ENCODE results near the gene EMC9.

Gene EMC9

DNA sequence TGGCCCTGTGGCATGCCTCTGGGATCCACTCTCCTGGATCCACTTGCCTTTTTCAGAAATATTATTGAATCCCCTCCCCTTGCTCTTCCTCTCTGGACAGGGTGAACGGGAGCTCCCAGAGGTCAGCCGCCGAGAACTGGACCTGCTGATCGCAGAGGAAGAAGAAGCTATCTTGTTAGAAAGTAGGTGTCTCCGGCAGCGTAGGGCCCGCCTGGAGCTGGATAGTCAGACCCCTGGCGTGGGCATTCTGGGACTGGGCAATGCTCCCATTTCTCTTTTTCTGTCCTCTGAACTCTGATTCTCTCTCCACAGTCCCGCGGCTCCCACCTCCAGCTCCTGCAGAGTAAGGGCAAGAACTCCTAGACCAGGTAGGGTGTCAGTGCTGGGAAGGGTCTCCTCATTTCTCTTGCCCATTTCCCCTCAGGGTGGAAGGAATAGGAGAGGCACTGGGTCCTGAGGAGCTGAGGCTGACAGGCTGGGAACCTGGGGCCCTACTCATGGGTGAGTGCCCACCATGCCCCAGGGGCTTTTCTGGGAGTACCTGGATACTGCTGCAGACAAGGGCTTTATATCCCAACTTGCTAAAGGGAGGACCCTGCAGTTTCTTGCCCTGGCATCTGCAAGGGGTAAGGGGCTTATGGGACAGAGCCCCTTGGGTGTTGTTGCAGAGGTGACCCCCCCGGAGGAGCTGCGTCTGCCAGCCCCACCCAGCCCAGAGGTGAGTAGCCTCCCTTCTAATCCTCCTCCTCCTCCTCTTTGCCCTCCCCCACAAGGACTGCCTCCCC is 35.8 kb upstream of the EMC9 start:
- DNase-seq: no peak

DNA sequence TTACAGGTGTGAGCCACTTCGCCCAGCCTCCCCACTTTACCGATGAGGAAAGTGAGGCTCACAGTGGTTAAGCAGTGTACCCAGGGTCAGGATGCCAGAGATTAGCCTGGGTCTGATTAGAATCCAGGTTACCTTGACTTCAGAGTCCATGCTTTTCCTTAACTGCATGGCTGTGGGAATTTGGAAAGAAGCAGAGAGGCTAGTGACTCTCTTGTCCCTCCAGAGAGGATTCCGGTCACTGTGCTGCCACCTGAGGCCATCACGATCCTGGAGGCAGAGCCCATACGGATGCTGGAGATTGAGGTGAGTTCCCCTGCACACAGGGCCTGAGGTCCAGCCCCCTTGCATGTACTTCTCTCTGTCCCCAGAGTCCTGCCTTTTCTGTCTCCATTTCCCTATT is 35.2 kb upstream of the EMC9 start:
- no peak for DNase-seq

DNA sequence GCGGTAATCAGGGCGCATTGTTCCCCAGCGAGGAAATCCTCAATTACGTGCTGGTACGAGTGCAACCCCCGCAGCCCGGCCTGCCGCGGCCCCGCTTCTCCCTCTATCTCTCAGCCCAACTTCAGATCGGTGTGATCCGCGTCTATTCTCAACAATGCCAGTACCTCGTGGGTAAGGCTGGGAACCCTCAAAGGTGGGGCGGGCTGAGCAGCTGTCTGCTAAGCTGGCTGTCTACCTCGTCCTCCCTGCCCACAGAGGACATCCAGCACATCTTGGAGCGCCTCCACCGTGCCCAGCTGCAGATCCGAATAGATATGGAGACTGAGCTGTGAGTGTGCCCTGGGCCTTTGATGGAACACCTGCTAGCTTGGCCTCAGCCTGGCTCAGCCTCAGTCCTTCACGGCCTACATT is 31.5 kb upstream of the EMC9 start:
- DNase-seq: no peak

DNA sequence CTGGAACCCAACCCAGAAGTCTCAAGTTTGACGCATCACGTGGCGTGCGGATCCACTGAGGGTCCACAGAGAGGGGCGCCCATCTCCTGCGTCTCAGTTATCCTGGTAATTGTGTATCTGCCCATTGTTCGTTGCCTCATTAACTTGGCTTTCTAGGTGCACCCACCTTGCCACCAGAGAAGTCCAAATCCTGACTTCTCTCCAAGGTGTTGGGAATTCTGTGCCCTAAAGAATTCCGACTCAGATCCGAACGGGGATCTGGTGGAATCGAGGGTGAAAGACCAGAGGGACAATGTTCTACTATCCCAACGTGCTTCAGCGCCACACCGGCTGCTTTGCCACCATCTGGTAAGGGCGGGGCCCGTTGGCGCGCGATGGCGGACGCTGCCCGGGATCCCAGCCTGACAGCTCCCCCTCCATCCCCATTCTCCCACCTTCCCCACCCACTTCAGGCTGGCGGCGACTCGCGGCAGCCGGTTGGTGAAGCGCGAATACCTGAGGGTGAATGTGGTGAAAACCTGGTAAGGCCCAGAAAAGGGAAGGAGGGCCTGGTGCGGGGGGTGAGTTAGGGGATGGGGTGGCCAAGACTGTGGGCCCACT is 31.0 kb upstream of the EMC9 start:
- no peak for DNase-seq

DNA sequence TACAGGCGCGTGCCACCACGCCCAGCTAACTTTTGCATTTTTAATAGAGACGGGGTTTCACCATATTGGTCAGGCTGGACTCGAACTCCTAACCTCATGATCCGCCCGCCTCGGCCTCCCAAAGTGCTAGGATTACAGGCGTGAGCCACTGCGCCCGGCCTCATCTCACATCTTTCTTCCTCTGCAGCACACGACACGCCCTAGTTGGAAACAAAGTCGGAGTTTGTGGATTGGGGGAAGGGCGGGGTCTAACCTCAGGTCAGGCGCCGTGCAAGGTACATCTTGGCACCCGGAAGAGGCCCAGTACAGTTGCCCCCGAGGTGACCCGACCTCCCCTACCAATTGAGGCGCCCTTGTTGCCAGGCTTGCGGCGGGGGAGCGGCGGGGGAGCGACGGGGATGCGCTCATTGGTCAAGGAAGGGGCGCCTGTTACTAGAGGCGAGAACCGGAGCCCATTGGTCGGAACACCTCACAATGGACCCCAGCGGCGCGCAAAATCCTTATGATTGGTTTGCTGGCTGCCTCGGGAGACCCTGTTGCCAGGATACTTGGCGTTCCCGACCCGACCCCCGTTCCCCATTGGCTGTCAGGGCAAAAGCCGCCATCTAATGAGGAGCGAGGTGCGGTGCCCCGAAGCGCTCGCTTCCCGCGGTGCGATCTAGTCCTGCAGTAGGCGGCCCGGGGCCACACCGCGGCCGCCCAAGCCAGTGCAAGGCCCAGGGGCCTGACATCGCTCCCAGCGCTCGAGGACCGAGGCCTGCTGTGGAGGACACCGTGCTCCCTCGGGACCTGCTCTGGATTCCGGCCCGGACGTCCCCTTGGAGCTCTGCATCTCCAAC is 30.2 kb upstream of the EMC9 start, which contains the start of gene REC8:
Gene REC8, plus strand, starts transcription at position 659 of the 839 bp plus-strand sequence. CDS start 473 bp downstream, outside the sequence.
- DNase-seq: no peak

DNA sequence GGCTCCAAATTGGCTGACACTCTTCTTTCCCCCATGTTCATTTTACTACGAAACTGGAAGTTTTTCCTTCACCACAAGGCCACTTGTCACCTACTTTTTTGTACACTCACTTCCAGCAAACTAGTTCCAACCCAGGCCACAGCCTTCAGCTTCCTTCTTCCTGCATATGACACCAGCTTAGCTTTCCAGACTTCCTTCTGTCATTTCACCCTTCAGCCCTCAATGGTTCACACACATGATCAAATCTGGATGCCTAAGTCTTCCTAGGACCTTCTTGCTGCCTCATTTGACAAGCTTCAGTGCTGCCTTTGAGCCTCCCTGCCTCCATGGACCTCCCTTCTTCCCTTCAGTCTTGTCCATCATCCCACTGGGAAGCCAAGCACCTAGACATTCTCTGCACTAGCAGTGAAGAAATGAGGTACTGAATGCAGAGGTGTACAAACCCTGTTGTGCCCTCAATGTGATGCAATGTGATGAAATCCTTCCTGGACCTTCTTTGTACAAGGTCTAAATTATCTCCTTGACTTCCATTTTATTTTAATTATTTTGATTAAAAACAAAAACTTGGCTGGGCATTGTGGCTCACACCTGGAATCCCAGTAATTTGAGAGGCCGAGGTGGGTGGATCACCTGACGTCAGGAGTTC is 26.2 kb upstream of the EMC9 start:
- DNase-seq: peak; percentile 51 to 56

DNA sequence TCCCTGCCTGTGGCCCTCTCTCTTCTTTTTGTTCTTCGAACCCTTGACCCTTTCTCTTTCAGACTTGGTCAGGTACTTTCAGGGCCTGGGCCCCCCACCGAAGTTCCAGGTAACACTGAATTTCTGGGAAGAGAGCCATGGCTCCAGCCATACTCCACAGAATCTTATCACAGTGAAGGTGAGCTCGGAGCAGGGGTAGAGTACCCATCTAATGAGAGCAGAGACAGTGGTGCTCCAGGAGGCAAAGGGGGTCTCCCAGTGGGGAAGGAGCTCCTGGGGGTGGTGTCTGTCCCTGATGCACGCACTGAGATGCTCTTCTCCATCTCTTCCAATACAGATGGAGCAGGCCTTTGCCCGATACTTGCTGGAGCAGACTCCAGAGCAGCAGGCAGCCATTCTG is 24.4 kb upstream of the EMC9 start:
- DNase-seq: no peak

DNA sequence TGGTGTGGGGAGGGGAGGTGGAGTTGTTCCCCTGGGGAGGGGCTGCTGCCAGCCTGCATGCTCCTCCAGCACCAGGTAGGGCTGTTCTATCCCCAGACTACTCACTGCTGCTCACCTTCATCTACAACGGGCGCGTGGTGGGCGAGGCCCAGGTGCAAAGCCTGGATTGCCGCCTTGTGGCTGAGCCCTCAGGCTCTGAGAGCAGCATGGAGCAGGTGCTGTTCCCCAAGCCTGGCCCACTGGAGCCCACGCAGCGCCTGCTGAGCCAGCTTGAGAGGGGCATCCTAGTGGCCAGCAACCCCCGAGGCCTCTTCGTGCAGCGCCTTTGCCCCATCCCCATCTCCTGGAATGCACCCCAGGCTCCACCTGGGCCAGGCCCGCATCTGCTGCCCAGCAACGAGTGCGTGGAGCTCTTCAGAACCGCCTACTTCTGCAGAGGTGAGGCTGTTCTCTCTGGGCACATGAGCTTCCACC is 23.2 kb upstream of the EMC9 start:
- DNase-seq: no peak

DNA sequence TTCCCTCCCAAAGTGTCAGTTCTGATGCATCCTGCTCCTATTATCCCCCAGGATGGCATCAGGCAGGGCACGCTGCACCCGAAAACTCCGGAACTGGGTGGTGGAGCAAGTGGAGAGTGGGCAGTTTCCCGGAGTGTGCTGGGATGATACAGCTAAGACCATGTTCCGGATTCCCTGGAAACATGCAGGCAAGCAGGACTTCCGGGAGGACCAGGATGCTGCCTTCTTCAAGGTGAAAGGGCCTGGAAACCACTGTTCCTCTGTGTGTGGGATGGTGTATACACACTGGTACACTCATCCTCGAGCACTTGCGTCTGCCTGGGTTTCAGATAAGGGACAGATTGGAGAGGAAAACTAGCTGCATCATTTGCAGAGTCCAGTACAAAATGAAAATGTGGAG is 20.7 kb upstream of the EMC9 start:
- DNase-seq: no peak

DNA sequence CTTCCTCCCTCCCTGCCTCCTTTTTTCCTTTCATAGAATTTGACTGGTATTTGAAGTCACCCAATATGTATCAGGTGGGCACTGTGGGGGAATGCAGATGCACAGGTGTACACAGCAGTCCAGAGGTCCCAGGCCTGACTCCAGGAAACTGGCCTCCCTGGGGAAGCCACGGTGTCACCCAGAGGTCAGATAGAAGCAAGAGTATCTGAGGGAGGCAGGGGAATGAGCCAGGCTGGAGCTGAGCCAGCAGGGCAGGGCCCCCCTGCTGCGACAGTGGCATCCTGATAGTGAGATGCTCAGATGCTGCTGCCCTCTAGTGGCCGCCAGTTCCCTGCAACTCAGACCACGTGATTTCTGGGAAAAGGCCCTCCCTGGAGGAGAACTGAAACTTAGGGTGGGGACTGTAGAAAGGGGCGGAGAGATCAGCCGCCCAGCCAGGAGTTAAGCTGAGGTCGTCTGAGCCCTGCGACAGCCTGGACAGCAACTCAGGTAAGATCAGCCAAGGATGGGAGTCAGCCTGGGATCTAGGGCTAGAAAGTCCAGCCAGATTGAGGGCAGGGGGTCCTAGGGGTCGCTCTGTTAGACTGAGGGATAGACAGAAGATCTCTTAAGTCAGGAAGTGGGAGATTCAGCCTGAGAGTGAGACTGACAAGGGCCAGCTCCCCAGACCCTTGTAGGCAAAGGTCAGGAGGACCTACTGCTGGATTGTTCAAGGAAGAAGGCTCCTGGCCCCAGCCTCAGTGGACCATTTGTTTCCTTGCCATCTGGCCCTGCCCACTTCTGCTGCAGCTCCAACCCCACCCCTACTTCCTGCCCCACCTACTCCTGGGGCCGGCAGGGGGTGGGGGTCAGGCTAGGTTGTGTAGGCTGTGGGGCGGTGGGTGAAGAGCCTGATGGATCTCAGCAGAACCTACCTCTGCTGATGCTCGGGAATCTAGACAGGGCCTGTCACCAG is 19.7 kb upstream of the EMC9 start, which contains the start of gene IRF9:
Gene IRF9, plus strand, starts transcription at position 416 of the 955 bp plus-strand sequence. CDS start 880 bp downstream, outside the sequence.
- DNase-seq: peak; percentile 89 to 100

DNA sequence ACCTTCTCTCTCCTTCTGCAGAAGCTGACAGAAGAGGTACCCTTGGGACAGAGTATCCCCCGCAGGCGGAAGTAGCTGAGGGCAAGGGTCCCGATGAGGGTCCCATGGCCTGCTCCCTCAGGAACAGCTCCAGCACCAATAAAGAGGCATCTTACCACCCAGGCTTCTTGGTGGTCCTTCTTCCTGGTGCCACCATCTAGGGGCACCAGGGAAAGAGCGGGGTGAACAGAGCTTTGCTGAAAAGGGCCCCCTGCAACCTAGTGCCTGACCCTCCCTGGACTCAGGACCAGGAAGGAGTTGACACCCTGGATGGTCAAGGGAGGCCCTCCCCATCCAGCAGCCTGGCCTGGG is 19.1 kb upstream of the EMC9 start:
- DNase-seq: no peak

DNA sequence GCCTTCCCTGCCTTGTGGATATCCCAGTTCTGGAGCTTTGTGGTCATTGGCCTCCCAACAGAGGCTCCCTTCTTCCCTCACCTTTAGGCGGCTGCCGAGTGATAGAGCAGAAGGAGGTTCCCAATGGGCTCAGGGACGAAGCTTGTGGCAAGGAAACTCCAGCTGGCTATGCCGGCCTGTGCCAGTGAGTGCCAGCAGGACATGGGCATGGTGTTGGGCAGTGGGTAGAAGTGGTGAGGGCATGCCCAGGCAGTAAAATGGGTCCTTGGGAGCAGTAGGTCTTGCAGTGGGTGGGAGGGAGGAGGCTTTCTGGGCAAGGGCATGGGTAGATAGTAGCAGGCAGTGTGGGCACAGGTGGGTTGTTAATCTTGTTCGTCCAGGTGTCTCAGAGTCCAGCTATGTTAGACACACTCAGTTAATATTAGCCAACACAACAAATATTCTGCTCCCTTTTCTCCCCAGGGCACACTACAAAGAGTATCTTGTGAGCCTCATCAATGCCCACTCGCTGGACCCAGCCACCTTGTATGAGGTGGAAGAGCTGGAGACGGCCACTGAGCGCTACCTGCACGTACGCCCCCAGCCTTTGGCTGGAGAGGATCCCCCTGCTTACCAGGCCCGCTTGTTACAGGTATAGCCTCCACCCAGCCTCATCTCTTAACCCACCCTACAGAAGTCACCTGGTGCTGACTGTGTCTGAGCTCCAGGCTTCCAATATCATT is 18.5 kb upstream of the EMC9 start:
- DNase-seq: no peak

DNA sequence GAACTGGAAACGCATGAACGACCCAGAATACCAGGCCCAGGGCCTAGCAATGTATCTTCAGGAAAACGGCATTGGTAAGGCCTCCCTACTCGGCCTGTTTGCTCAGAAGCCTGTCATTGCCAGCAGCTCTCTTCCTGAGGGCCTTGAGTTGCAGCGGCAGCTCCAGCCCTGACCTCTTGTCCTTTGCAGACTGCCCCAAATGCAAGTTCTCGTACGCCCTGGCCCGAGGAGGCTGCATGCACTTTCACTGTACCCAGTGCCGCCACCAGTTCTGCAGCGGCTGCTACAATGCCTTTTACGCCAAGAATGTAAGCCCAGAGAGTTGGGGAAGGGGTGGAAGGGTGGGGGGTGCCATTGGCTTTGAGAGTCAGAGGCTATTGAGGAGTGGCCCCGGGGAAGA is 15.9 kb upstream of the EMC9 start:
- DNase-seq: no peak

DNA sequence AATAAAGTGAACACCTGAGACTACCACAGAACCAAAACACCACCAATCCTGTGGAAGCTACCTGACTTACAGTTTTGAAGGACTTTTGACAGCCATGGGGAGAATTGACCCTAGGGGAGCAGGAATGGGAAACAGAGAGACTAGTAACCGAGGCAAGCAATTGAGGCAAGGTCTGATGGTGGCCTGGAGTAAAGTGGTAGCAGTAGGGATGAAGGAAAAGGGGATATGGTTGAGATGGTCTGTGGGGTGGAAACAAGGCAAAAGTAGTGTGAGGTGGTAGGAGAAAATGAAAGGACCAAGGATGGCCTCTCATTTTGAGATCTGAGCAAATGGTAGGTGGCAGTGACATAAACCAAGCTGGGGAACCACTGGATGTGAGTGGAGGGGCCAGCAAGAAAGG is 15.4 kb upstream of the EMC9 start:
- no peak for DNase-seq

DNA sequence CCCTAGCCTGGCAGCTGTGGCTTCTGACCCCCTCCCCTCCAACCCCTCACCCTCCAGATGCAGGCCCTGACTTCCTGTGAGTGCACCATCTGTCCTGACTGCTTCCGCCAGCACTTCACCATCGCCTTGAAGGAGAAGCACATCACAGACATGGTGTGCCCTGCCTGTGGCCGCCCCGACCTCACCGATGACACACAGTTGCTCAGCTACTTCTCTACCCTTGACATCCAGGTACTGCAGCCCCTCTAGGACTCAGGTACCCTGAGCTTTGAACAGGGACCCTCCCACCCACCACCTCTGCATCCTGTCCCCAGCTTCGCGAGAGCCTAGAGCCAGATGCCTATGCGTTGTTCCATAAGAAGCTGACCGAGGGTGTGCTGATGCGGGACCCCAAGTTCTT is 13.7 kb upstream of the EMC9 start:
- DNase-seq: no peak

DNA sequence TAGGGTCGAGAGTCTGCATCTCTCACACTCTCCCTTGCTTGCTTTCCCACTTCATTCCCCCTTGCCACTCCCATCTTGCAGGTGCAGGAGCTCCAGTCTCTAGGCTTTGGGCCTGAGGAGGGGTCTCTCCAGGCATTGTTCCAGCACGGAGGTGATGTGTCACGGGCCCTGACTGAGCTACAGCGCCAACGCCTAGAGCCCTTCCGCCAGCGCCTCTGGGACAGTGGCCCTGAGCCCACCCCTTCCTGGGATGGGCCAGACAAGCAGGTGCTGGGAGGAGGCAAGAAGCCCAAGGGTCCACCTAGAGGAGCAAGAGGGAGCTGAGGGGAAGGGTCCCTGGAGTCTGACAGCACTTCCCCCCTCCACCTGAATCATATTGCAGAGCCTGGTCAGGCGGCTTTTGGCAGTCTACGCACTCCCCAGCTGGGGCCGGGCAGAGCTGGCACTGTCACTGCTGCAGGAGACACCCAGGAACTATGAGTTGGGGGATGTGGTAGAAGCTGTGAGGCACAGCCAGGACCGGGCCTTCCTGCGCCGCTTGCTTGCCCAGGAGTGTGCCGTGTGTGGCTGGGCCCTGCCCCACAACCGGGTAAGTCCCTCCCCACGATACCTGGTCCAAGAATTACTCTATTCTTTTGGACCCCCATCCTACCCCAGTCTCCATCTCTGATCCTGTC is 10.2 kb upstream of the EMC9 start:
- DNase-seq: no peak

DNA sequence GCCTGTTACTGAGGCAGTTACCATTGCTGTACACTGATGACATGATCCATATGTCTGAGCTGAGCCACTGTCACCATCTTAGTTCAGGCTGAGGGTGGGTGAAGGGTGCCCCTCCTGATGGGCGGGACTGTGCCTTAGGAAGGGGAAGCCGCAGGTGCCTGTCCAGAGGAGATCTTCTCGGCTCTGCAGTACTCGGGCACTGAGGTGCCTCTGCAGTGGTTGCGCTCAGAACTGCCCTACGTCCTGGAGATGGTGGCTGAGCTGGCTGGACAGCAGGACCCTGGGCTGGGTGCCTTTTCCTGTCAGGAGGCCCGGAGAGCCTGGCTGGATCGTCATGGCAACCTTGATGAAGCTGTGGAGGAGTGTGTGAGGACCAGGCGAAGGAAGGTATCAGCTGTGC is 9.6 kb upstream of the EMC9 start:
- DNase-seq: no peak

DNA sequence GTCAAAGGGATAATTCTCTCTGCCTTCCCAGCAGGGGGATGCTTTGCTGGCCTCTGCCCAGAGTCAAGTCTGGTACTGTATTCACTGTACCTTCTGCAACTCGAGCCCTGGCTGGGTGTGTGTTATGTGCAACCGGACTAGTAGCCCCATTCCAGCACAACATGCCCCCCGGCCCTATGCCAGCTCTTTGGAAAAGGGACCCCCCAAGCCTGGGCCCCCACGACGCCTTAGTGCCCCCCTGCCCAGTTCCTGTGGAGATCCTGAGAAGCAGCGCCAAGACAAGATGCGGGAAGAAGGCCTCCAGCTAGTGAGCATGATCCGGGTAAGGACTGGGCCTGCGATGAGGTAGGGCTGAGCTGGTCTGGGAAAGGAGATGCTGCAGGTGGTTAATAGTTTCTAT is 9.2 kb upstream of the EMC9 start:
- no peak for DNase-seq

DNA sequence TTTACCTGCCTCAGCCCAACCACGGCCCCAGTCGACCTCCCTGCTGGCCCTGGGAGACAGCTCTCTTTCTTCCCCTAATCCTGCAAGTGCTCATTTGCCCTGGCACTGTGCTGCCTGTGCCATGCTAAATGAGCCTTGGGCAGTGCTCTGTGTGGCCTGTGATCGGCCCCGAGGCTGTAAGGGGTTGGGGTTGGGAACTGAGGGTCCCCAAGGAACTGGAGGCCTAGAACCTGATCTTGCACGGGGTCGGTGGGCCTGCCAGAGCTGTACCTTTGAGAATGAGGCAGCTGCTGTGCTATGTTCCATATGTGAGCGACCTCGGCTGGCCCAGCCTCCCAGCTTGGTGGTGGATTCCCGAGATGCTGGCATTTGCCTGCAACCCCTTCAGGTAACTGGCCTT is 8.7 kb upstream of the EMC9 start:
- no peak for DNase-seq

DNA sequence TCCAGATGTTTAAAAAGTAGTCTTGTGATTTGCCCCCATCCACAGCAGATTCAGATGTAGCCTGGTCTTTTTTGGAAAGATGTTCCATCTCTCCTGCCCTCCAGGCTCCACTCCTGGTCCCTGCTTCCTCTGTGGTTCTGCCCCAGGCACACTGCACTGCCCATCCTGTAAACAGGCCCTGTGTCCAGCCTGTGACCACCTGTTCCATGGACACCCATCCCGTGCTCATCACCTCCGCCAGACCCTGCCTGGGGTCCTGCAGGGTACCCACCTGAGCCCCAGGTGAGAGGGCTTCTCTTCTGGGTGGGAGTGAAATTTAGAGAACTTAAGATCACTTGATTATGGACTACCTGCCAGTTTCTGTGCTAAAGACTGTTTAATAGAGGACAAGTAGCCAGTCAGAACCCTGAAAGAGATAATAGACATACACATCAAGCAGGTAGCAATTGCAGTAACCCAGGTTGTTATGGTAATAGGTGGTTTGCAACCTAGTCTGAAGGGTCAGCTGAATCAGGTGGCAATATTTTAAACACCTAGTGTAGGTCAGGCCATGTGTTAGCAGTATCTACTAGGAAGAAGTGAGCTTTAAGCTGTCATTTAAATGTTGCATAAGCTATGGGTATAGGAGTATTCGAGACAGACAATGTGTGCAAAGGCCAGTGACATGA is 8.0 kb upstream of the EMC9 start:
- DNase-seq: no peak
